ENCODE measurements around the gene PRKAR1B.

The PRKAR1B gene

GRCh38 chr7:583410-584121 is 143.5 kb downstream of the PRKAR1B start:
- no peak for TF ChIP-seq CTCF (conservative IDR thresholded peaks at IDR 0.05; ENCODE audit: low read length)
- no peak overlapping the region for H3K4me3 ChIP-seq (ENCODE audit: low read length)
- DNase-seq (ENCODE audit: low read depth), result no peak

- TF ChIP-seq CTCF (conservative IDR thresholded peaks at IDR 0.05; ENCODE audit: low read length), result no peak
- no peak overlapping the region for H3K4me3 ChIP-seq (ENCODE audit: low read length)
- no peak for DNase-seq (ENCODE audit: low read depth)
Measured at GRCh38 chr7:582931-583330, 144.2 kb downstream of the PRKAR1B start.

GRCh38 chr7:582081-582835 is 144.8 kb downstream of the PRKAR1B start:
- no peak overlapping the region for H3K4me3 ChIP-seq (ENCODE audit: low read length)
- DNase-seq (ENCODE audit: low read depth), result no peak
- no peak for TF ChIP-seq CTCF (conservative IDR thresholded peaks at IDR 0.05; ENCODE audit: low read length)

- DNase-seq (ENCODE audit: low read depth), result no peak
- H3K4me3 ChIP-seq (ENCODE audit: low read length), result no peak overlapping the region
- no peak for TF ChIP-seq CTCF (conservative IDR thresholded peaks at IDR 0.05; ENCODE audit: low read length)
Measured at GRCh38 chr7:578386-578785, 148.7 kb downstream of the PRKAR1B start.

GRCh38 chr7:577741-578370 is 149.2 kb downstream of the PRKAR1B start:
- no peak for TF ChIP-seq CTCF (conservative IDR thresholded peaks at IDR 0.05; ENCODE audit: low read length)
- no peak for DNase-seq (ENCODE audit: low read depth)
- no peak overlapping the region for H3K4me3 ChIP-seq (ENCODE audit: low read length)

- no peak for TF ChIP-seq CTCF (conservative IDR thresholded peaks at IDR 0.05; ENCODE audit: low read length)
- DNase-seq (ENCODE audit: low read depth), result no peak
- no peak overlapping the region for H3K4me3 ChIP-seq (ENCODE audit: low read length)
Measured at GRCh38 chr7:577278-577665, 149.8 kb downstream of the PRKAR1B start.

Measured in AG10803 (cell line).